HFF-Myc (cell line): ENCODE results near the gene ERCC1.

Experiments used
- DNase-seq: peaks from one replicate; pipeline ENCODE4 v3.0.0-alpha.2; 2011; ENCODE audit warnings: low read depth; ENCODE audit errors: extremely low read depth
- H3K4me3 ChIP-seq: replicated peaks from 2 replicates; pipeline ENCODE4 v1.5.1; 2011; ENCODE audit warnings: low read depth, mild to moderate bottlenecking, control low read depth, low read length
- TF ChIP-seq, protein P1 (sequence below): IDR thresholded peaks from 2 replicates; pipeline ENCODE4 v1.5.1; 2012; ENCODE audit warnings: mild to moderate bottlenecking, low read depth, low read length, control low read depth; ENCODE audit errors: missing control alignments

The ERCC1 gene

DNA sequence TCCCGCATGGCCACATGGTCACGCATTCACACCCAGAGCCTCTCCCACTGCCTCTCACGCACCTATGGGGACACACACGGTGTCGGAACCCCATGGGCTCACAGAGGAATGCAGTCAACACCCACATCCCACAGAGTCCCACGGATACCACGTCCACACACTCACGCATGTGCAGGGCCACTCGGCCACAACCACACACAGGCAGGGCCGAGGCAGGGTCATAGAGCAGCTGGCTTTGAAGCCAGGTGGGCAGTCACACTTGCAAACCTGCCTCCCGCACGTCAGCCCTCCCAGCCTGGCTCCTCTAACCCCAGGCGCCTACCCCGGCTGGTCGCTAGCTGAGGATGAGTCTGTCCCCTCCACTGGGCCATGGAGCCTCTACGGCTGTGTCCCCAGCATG is 61.4 kb downstream of the ERCC1 start:
- TF ChIP-seq, protein P1, sequence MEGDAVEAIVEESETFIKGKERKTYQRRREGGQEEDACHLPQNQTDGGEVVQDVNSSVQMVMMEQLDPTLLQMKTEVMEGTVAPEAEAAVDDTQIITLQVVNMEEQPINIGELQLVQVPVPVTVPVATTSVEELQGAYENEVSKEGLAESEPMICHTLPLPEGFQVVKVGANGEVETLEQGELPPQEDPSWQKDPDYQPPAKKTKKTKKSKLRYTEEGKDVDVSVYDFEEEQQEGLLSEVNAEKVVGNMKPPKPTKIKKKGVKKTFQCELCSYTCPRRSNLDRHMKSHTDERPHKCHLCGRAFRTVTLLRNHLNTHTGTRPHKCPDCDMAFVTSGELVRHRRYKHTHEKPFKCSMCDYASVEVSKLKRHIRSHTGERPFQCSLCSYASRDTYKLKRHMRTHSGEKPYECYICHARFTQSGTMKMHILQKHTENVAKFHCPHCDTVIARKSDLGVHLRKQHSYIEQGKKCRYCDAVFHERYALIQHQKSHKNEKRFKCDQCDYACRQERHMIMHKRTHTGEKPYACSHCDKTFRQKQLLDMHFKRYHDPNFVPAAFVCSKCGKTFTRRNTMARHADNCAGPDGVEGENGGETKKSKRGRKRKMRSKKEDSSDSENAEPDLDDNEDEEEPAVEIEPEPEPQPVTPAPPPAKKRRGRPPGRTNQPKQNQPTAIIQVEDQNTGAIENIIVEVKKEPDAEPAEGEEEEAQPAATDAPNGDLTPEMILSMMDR, result no peak
- no peak for DNase-seq
- no peak overlapping the region for H3K4me3 ChIP-seq

DNA sequence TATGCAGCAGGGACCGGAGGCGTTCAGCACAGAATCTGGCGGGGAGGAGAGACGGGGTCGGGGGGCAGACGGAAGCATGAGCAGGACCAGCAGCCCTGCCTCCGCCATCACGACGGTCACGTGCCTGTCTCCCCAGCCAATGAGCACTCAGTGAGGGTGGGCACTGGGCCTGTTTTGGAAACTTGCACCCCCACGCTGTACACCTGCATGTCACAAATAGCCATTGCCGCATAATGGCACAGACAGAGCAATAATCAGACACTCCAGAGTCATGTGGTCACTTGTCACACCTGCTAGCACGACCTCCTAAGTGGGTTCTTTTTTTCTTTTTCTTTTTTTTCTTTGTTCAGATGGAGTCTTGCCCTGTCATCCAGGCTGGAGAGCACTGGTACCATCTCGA is 62.1 kb downstream of the ERCC1 start:
- no peak for DNase-seq
- TF ChIP-seq, protein P1, result no peak

DNA sequence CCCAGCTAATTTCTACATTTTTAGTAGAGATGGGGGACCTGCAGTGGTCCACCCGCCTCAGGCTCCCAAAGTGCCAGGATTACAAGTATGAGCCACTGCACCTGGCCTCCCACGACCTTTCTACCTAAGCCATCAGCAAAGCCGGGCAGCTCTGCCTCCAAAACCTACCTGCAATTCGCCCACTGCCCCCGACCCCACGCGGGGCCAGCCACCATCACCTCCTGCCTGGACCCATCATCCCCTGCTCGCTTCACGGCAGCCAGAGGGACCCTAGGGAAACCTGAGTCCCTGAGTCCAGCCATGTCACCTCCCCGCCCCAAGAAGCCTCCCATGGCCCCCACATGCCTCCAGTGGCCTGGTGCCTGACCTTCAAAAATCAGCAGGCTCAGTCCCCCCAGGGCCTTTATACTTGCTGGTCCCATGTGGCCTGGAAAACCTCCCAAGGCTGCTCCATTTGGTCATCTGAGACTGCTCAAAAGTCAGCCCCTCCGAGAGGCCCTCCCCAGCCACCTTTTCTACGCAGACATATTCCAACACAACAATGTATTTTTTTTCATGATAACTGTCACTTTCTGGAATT is 65.4 kb downstream of the ERCC1 start:
- TF ChIP-seq, protein P1, result no peak
- H3K4me3 ChIP-seq, result no peak overlapping the region
- DNase-seq, result no peak

More for the DNA sequence above, 62.1 kb downstream of the ERCC1 start:
- no peak overlapping the region for H3K4me3 ChIP-seq

DNA sequence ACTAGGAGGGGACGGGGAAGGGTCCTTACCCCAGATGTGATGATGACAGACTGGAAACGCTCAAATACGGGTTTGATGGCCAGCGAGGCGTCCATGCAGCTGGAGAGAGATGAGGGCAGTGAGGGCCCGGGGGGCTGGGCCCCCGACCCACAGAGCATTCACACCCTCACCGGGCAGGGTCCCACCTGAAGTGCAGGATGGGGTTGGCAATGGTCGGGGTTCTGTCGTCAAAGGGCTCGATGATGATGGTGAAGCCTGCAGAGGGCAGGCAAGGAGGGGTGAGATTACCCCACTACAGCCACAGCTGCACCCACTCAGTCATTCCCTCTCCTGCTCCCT is 66.3 kb downstream of the ERCC1 start:
- TF ChIP-seq, protein P1, result no peak
- DNase-seq, result no peak
- no peak overlapping the region for H3K4me3 ChIP-seq
